GM13977 (cell line): ENCODE results near the gene CFAP46.
"Not testable (repeated sequence)": the region's sequence is repeated elsewhere in the genome, so short reads cannot be mapped to it uniquely, and the experiment has no call there.

Experiments
- DNase-seq: peaks from one replicate; pipeline ENCODE4 v3.0.0; 2012; ENCODE audit warnings: low spot score
- CTCF ChIP-seq: IDR thresholded peaks from 2 replicates; pipeline ENCODE4 v1.5.1; 2012; ENCODE audit warnings: mild to moderate bottlenecking, control low read depth; ENCODE audit not compliant: insufficient read depth; ENCODE audit errors: extremely low read depth, missing control alignments
- in situ Hi-C: fragments of 300-500 bp; cut with MboI; formaldehyde crosslinking; loops from one replicate; pipeline ENCODE4 v1.12.0; 2022; ENCODE audit warnings: low sequenced_read_pairs, low pct_unique_long_range_greater_than_20kb, mixed read lengths, inconsistent platforms; ENCODE audit not compliant: unreplicated experiment

The CFAP46 gene

DNA sequence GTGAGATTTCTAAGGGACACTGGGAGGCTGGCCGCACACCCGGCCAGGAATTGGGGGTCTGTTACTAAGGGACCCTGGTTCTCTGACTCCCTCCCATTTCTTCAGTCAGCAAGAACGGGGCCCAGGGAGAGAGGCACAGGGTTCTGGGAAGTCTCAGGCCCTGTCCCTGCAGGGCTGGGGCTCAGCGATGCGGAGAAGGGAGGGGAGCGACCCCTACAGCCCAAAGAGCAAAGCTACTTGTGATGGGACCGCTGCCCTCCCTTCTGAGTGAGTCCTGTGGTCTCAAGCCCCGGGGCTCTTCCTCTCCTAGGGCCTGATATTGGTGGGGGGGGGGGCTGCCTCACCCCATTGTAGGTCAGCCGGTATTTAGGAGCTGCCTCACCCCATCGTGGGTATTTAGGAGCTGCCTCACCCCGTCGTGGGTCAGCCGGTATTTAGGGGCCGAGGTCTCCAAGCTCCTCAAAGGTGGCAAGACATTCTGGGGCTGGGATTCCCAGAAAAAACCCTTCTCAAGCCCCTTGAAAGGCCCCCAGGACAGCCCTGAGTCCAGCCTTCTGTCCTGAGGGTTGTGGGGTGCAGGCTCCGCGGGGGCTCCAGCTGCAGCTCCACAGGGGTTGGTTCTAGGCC lies 139.6 kb downstream of the CFAP46 start:
- in situ Hi-C loops, result no loop called here
- TF ChIP-seq CTCF, result no peak
- DNase-seq, result no peak

- in situ Hi-C loops, result no loop called here
- no peak for TF ChIP-seq CTCF
- no peak for DNase-seq
Measured at GRCh38 chr10:132802048-132802447, 140.3 kb downstream of the CFAP46 start.

DNA sequence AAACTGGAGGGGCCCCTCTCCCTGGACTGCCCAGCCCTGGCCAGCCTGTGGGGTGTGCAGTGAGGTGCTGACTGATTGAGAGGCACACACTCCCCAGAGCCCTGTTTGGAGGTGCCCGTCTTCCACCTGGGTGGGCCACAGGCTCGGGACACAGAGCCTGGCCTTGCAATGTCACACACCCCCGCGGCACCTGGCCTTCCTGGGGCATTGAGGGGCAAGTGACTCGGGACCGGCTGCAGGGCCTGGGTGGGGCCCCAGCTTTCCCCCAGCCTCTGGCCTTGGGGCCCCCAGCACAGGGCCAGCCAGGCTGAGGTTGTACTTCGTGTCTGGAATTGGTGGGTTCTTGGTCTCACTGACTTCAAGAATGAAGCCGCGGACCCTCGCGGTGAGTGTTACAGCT lies 142.5 kb downstream of the CFAP46 start:
- in situ Hi-C loops, result no loop called here
- TF ChIP-seq CTCF, result no peak
- no peak for DNase-seq

GRCh38 chr10:132798876-132799275 lies 143.5 kb downstream of the CFAP46 start:
- no peak for TF ChIP-seq CTCF
- in situ Hi-C loops, result no loop called here
- no peak for DNase-seq

GRCh38 chr10:132798403-132798802 lies 144.0 kb downstream of the CFAP46 start:
- no peak for TF ChIP-seq CTCF
- in situ Hi-C loops, result no loop called here
- no peak for DNase-seq

- in situ Hi-C loops, DNase-seq: not testable (repeated sequence)
Measured at GRCh38 chr10:132797986-132798385, 144.4 kb downstream of the CFAP46 start.

DNA sequence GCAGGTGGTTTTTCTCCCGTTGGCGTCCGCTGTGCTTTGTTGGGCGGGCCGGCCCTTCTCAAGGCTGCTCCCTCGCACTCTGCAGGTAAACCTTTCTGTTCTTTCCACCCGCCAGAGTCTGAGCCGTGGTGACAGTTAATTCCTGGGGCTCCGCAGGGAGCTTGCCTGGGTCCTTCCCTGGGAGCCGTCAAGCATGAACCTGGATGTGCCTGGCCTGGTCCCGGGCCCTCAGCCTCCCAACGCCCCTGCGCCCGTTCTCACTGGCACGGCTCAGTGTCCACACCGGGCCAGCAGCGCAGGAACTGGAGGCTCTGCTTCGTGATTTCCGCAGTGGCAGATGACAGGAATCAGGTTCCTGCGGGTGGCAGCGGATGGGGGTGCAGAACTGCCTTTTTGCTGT lies 145.5 kb downstream of the CFAP46 start:
- DNase-seq, result no peak
- in situ Hi-C loops, result no loop called here
- no peak for TF ChIP-seq CTCF
